Tibial nerve (tissue), 4 donors: ENCODE results near the gene IFNAR1.

Experiments
- EP300 ChIP-seq, 2 donors: sonication (generic); formaldehyde crosslinking; IDR thresholded peaks; one replicate each; pipeline ENCODE4 v1.6.1; 2017; ENCODE audit warnings: antibody characterized with exemption in 2 of 2, mild to moderate bottlenecking in 1 of 2
- POLR2A ChIP-seq, 2 donors: fragments of 450-650 bp; IDR thresholded peaks; one replicate each; pipeline ENCODE4 v1.6.1; 2017; ENCODE audit warnings: antibody characterized with exemption in 2 of 2, mild to moderate bottlenecking in 2 of 2, moderate library complexity in 2 of 2
- TF ChIP-seq, protein P1 (sequence below), 5 experiments: fragments of 200-600 bp in 3 of 5; fragments of 450-650 bp in 2 of 5; sonication (generic) in 3 of 5; IDR thresholded peaks; one replicate each; pipeline ENCODE4 v1.5.1; 2016 to 2019; ENCODE audit warnings: antibody characterized with exemption in 5 of 5, mild to moderate bottlenecking in 3 of 5, moderate library complexity in 2 of 5

GRCh38 chr21:33309778-33310177 is 15.0 kb upstream of the IFNAR1 start:
- TF ChIP-seq, protein P1, sequence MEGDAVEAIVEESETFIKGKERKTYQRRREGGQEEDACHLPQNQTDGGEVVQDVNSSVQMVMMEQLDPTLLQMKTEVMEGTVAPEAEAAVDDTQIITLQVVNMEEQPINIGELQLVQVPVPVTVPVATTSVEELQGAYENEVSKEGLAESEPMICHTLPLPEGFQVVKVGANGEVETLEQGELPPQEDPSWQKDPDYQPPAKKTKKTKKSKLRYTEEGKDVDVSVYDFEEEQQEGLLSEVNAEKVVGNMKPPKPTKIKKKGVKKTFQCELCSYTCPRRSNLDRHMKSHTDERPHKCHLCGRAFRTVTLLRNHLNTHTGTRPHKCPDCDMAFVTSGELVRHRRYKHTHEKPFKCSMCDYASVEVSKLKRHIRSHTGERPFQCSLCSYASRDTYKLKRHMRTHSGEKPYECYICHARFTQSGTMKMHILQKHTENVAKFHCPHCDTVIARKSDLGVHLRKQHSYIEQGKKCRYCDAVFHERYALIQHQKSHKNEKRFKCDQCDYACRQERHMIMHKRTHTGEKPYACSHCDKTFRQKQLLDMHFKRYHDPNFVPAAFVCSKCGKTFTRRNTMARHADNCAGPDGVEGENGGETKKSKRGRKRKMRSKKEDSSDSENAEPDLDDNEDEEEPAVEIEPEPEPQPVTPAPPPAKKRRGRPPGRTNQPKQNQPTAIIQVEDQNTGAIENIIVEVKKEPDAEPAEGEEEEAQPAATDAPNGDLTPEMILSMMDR (IDR thresholded peaks at IDR 0.05): no peak
- TF ChIP-seq EP300 (IDR thresholded peaks at IDR 0.05) (no peak), POLR2A (IDR thresholded peaks at IDR 0.05) (no peak)
